Mammary epithelial cell (primary cell): ENCODE results near the gene MIP.

ENCODE experiments used
- CTCF ChIP-seq, 2 donors: IDR thresholded peaks in 1 of 2; conservative IDR thresholded peaks in 1 of 2; 2 replicates each; pipeline ENCODE4 v1.5.1; 2011 to 2012; ENCODE audit warnings: inconsistent platforms in 2 of 2, low read length in 2 of 2, mild to moderate bottlenecking in 2 of 2, control low read depth in 1 of 2, low read depth in 1 of 2; ENCODE audit not compliant: insufficient read depth in 1 of 2; ENCODE audit errors: extremely low read depth in 1 of 2
- EZH2 ChIP-seq: IDR thresholded peaks from 2 replicates; pipeline ENCODE4 v1.6.1; 2012; ENCODE audit warnings: low read length, inconsistent platforms, borderline replicate concordance

- TF ChIP-seq CTCF (conservative IDR thresholded peaks at IDR 0.05 in 1 of 2, IDR thresholded peaks at IDR 0.05 in 1 of 2; ENCODE audit: extremely low read depth in 1 of 2, insufficient read depth in 1 of 2, low read depth in 1 of 2, low read length in 2 of 2) (no peak), EZH2 (no peak)
Observed at GRCh38 chr12:56437430-56438176, 16.9 kb downstream of the MIP start.
